CD4-positive, alpha-beta T cell treated with Interleukin-12 subunit alpha and Interleukin-12 subunit beta, for 1 hour (primary cell): ENCODE data around the gene TRIM71.
"Not testable (repeated sequence)": the region's sequence is repeated elsewhere in the genome, so short reads cannot be mapped to it uniquely, and the experiment has no call there.

Source experiments
- DNase-seq: peaks from one replicate; pipeline ENCODE4 v3.0.0-alpha.2; 2020

Gene TRIM71

GRCh38 chr3:32895701-32896100 lies 77.9 kb downstream of the TRIM71 start:
- no peak for DNase-seq

- no peak for DNase-seq
Observed at GRCh38 chr3:32896143-32896542, 78.3 kb downstream of the TRIM71 start.

DNA sequence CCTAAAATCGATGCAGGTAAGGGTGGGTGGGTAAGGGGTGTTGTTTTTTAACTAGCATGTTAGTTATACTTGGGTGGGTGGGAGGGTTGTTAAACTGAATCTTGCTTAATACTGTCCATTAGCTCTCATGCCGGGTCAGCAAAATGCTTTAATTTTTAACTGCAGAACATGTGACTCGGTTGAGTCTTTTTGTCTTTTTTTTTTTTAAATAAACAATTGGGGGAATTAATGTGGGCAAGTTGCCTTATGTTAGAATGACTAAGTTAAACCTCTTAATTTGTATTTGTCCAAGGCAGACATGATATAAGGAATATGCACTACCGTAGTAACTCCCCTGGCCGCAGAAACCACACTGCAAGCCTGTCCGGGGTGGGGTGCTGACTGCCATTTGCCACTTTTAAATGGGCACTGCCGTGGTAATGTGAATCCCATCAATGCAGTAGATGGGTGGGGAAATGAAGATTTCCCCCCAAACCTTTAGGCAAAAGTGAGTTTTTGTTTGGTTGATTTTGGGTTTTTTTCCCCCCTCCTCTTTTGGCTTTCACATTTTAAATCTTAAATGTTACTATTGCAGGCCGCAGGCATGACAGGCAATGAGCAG lies 79.3 kb downstream of the TRIM71 start:
- no peak for DNase-seq

DNA sequence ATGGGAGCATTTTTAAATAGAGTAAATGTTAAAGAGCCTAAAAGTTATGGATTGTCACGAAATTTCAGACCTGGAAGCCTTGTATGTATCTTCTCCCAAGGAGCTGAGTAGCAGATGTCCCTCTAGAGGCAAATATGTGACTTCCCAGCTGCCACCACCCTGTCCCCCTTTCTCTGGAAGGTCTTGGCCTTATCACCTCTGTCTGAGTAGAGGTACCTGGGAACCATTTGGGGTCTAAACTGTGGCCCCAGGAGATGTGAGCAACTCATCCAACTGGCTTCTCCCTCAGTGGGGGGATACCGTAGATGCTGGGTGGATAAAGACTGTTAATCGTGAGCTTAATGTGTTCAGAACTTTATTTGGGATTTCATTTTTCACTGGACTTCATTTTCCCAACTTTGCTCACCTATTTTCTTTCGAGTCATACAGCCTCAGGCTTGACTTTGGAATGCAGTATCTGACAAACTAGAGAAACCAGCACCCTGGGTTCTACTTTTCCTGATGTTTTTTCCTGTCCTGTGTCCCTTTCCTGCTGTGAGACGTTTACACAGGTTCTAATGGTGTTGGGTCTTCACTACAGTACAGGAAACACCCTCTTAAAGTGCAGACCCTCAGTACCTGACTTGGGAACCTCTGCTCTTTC lies 80.3 kb downstream of the TRIM71 start:
- DNase-seq: no peak

- DNase-seq: no peak
Observed at GRCh38 chr3:32899265-32899664, 81.5 kb downstream of the TRIM71 start.

GRCh38 chr3:32901005-32901932 lies 83.5 kb downstream of the TRIM71 start:
- no peak for DNase-seq

- peak; percentile 20 for DNase-seq
Observed at GRCh38 chr3:32902887-32903371, 85.1 kb downstream of the TRIM71 start.

- no peak for DNase-seq
Observed at GRCh38 chr3:32903953-32904352, 86.2 kb downstream of the TRIM71 start.

DNA sequence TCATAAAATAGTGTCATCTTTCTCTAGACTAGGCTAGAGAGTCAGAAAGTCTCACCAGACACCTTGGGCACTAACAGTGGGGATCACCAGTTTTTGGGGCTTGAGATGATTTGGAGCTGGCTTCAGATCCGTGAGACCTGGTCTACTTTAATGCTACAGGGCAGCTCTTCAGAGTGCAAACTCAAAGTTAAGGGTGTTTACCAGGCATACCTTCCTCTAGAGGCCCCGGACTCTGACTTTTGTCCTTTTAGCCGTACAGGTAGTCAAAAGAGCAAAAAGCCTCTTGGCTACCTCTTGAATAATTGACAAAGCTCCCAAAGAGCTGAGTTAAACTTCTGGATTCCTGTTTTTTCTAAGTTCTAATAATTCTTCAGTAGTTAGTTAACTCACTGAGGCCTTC lies 92.2 kb downstream of the TRIM71 start:
- DNase-seq: no peak

DNA sequence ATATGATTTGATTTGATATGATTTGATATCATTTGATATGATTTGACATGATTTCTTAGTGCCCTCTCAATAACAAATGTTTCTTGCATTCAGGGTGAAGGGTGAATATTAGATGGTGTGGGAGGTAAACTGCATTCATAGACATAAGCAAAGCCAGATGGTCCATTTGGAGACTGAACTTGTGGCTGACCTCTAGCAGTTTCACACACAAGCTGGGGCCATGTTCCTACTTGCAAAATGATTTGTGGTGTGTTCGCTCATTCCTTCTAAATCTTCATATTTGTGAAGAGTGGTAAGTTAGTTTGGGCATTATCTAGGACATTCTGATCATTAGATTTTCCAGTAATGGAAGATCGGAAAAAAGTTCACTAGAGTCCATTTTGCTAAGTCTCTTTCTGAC lies 93.2 kb downstream of the TRIM71 start:
- no peak for DNase-seq

DNA sequence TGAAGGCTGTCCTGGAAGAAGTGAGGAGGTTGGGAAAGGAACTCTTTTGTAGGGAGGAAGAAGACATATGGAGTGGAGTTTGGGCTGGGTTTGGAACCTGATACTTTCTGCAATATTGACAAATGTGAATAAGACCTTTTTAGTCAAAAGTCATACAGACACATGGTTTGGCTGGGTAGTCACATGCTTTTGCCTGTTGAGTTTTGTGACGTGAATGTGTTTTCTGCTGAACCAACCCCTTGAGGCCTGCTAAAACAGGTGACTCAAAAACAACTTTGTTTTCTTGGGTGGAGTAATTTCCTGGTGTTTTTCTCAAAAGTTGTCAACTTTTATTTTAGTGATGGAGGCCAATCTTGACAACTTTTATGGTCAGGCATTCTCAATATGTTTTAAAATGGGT lies 94.2 kb downstream of the TRIM71 start:
- peak; percentile 8 for DNase-seq

DNA sequence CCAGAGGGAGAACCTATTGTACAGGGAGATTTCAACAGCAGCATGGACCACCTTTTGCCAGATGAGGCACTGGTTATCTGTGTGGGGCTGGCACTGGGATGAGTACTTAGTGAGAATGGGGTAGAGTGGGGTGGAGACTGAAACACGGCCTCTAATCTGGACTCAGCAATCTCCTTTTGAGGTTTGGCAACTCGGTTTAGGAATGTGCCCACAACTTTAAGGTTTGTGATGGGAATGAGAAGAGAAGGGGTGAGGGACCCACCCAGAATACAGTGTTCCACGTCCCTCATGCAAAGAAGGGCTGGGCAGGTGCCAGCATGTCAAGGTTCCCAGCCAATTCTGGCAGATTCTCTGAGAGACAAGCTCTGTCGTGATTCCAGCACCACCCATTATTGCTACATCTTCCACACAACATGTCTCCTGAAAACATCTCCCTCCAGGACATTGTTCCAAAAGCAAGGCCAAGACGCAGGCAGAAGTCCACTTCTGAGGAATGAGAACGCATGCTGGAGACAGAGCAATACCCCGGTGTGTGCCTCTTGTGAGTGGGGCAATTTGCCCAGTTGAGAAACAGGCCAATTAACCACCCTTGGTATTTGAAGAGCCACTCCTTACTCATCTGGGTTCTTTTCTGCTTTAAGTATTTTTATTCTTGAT lies 96.1 kb downstream of the TRIM71 start:
- no peak for DNase-seq

- no peak for DNase-seq
Observed at GRCh38 chr3:32919920-32920319, 102.1 kb downstream of the TRIM71 start.

GRCh38 chr3:32922078-32922477 lies 104.3 kb downstream of the TRIM71 start:
- no peak for DNase-seq

DNA sequence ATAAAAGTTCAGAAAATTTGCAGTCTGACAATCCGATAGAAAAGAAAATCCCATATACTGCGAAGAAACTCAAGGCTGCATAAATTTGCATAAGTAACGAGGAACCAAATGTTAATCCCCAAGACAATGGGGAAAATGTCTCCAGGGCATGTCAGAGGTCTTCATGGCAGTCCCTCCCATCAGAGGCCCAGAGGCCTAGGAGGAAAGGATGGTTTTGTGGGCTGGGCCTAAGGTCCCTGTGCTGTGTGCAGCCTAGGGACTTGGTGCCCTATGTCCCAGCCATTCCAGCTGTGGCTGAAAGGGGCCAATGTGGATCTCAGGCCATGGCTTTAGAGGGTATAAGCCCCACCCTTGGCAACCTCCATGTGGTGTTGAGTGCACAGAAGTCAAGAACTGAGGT lies 112.4 kb downstream of the TRIM71 start:
- no peak for DNase-seq

- DNase-seq: not testable (repeated sequence)
Observed at GRCh38 chr3:32931273-32931672, 113.5 kb downstream of the TRIM71 start.

DNA sequence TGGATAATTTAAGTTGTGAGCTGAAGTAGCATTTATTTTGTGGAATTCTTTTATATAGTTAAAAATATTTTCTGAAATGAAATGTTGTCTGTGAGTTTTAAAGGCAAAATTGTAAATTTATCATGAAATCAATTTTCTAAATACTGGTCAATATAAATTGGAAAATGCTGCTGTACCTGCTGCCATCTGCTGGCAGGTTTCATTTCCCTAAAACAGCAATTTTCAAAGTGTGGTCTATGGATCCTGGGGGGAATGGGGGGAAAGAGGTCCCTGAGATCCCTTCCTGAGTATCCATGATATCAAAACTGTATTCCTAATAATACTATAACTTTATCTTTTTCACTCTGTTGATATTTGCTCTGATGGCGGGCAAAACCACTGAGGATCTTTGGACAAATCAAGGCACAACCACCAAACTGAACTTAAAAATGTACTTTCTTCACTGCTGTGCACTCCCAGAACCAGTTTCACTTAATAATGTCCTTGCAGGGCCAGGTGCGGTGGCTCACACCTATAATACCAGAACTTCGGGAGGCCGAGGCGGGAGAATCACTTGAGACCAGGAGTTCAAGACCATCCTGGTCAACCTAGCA lies 116.4 kb downstream of the TRIM71 start:
- peak; percentile 22 for DNase-seq

- DNase-seq: no peak
Observed at GRCh38 chr3:32937331-32937730, 119.5 kb downstream of the TRIM71 start.

- DNase-seq: not testable (repeated sequence)
Observed at GRCh38 chr3:32939531-32940284, 121.9 kb downstream of the TRIM71 start.

DNA sequence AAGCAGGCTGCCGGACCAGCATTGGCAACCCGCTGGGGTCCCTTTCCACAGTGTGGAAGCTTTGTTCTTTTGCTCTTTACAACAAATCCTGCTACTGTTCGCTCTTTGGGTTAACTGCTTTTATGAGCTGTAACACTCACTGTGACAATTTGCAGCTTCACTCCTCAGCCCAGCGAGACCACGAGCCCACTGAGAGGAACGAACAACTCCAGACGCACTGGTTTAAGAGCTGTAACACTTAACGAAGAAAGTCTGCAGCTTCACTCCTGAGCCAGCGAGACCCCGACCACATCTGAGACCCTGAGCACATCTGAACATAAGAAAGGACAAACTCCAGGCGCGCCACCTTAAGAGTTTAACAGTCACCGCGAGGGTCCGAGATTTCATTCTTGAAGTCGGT lies 122.9 kb downstream of the TRIM71 start:
- DNase-seq: no peak

DNA sequence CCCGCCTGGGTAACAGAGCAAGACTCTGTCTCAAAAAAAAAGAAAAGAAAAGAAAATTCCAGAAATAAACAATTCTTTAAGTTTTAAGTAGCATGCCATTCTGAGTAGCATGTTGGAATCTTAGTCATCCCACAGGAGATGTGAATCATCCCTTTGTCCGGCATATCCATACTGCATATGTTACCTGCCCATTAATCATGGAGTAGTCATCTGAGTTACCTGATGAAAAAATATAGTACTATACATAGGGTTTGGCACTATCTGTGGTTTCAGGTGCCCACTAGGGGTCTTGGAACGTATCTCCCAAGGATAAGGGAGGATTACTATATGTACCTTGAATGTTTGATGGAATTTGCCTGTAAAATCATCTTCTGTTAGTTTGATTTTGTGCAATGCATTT lies 127.3 kb downstream of the TRIM71 start:
- DNase-seq: no peak

- DNase-seq: not testable (repeated sequence)
Observed at GRCh38 chr3:32945598-32945997, 127.8 kb downstream of the TRIM71 start.
